ENCODE measurements around the gene INPP1.
A peak's percentile ranks its signal among the peaks of the same experiment; 100 is the strongest.
"Not testable (repeated sequence)": the region's sequence is repeated elsewhere in the genome, so short reads cannot be mapped to it uniquely, and the experiment has no call there.

Gene INPP1

GRCh38 chr2:190343536-190344275, at the start of gene INPP1:
Gene INPP1, plus strand, starts transcription at chr2:190343589. Its CDS starts 16,514 bp downstream, at chr2:190360103.
- DNase-seq (ENCODE audit: low read depth in 3 of 3): peak in 1 of 3 experiments; percentile 36

GRCh38 chr2:190297880-190298279, 45.5 kb upstream of the INPP1 start:
- DNase-seq (ENCODE audit: low read depth in 3 of 3): not testable (repeated sequence)

- DNase-seq (ENCODE audit: low read depth in 3 of 3): no peak
These were observed 42.4 kb upstream of the INPP1 start for GRCh38 chr2:190301032-190301431.

- DNase-seq (ENCODE audit: low read depth in 3 of 3): no peak
These were observed 41.3 kb upstream of the INPP1 start for GRCh38 chr2:190302052-190302451.

- no peak for DNase-seq (ENCODE audit: low read depth in 3 of 3)
These were observed 39.7 kb upstream of the INPP1 start for GRCh38 chr2:190303647-190304046.

GRCh38 chr2:190304404-190304803, 39.0 kb upstream of the INPP1 start:
- no peak for DNase-seq (ENCODE audit: low read depth in 3 of 3)

- DNase-seq (ENCODE audit: low read depth in 3 of 3): no peak
These were observed 35.4 kb upstream of the INPP1 start for GRCh38 chr2:190308031-190308430.

- DNase-seq (ENCODE audit: low read depth in 3 of 3): no peak
These were observed 31.3 kb upstream of the INPP1 start for GRCh38 chr2:190311893-190312634.

- not testable (repeated sequence) for DNase-seq (ENCODE audit: low read depth in 3 of 3)
These were observed 30.8 kb upstream of the INPP1 start for GRCh38 chr2:190312635-190313025.

- DNase-seq (ENCODE audit: low read depth in 3 of 3): no peak
These were observed 29.5 kb upstream of the INPP1 start for GRCh38 chr2:190313880-190314279.

- no peak for DNase-seq (ENCODE audit: low read depth in 3 of 3)
These were observed 28.1 kb upstream of the INPP1 start for GRCh38 chr2:190315273-190315672.

- DNase-seq (ENCODE audit: low read depth in 3 of 3): no peak
These were observed 24.9 kb upstream of the INPP1 start for GRCh38 chr2:190318514-190318913.

- DNase-seq (ENCODE audit: low read depth in 3 of 3): no peak
These were observed 24.3 kb upstream of the INPP1 start for GRCh38 chr2:190318931-190319554.

GRCh38 chr2:190319555-190320498, 23.6 kb upstream of the INPP1 start, which contains the start of gene HIBCH:
Gene HIBCH, minus strand, starts transcription at chr2:190319826. Its CDS starts 76 bp downstream, at chr2:190319750.
- peak; percentile 79 to 95 (median 88) for DNase-seq (ENCODE audit: low read depth in 3 of 3)

- peak in 1 of 3 experiments; percentile 20 for DNase-seq (ENCODE audit: low read depth in 3 of 3)
These were observed 22.7 kb upstream of the INPP1 start for GRCh38 chr2:190320696-190321095.

- no peak for DNase-seq (ENCODE audit: low read depth in 3 of 3)
These were observed 20.0 kb upstream of the INPP1 start for GRCh38 chr2:190323406-190323805.

GRCh38 chr2:190325588-190325987, 17.8 kb upstream of the INPP1 start:
- no peak for DNase-seq (ENCODE audit: low read depth in 3 of 3)

- DNase-seq (ENCODE audit: low read depth in 3 of 3): no peak
These were observed 15.4 kb upstream of the INPP1 start for GRCh38 chr2:190327867-190328572.

- no peak for DNase-seq (ENCODE audit: low read depth in 3 of 3)
These were observed 14.7 kb upstream of the INPP1 start for GRCh38 chr2:190328573-190329147.

GRCh38 chr2:190333395-190333794, 10.0 kb upstream of the INPP1 start:
- DNase-seq (ENCODE audit: low read depth in 3 of 3): no peak
